Measurements from ENCODE around the gene CEACAM1. TPM values are rescaled to one million over a fixed set of nuclear protein-coding genes. Genes with fewer than 3 reads are reported as not detected.

The CEACAM1 gene
- polyA plus RNA-seq, 1 donor from 2014 or later, result 0.12 TPM

DNA sequence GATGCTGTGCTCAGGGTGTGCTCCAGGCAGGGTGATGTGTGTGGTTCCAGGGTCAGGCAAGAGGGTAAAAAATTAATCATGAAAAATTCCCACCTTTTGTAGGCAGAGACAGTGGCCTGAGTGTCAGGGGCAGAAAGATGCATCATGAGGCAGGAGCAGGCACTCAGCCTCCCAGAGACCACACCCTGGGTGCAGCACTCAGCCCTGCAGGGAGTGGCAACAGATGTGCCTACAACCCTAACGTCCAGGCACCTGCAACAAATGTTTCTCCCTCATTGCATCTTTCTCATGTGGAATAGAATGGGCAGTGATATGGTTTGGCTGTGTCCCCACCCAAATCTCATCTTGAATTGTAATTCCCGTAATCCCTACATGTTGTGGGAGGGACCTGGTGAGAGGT, 19.6 kb upstream of the CEACAM1 start:
- no peaks in the 10 kb centered on the region for H3K9me2 ChIP-seq (ENCODE audit: insufficient read depth, low read length)
- H3K9ac ChIP-seq (ENCODE audit: low read length), result no peak overlapping the region
- H3K27ac ChIP-seq (ENCODE audit: low read length), result no peak overlapping the region
- H3K4me2 ChIP-seq (ENCODE audit: low read length), result no peak overlapping the region
- no peaks in the 10 kb centered on the region for H3F3A ChIP-seq (ENCODE audit: insufficient read depth, low read length, poor library complexity, severe bottlenecking)
- no peak overlapping the region for H2AFZ ChIP-seq (ENCODE audit: low read depth, low read length)
- no peaks in the 10 kb centered on the region for H4K20me1 ChIP-seq (ENCODE audit: insufficient read depth)
- H3K4me3 ChIP-seq (ENCODE audit: low read length), result no peak overlapping the region
- no peaks in the 10 kb centered on the region for H3K36me3 ChIP-seq (ENCODE audit: insufficient read depth, low read length)
- no peaks in the 10 kb centered on the region for H3K79me2 ChIP-seq (replicated peaks; ENCODE audit: insufficient read depth, low read length)
- no peaks in the 10 kb centered on the region for H3K27me3 ChIP-seq (ENCODE audit: insufficient read depth, low read depth, low read length)
- no peak for TF ChIP-seq SMC3 (conservative IDR thresholded peaks at IDR 0.05; ENCODE audit: poor library complexity)
- TF ChIP-seq MXI1 (conservative IDR thresholded peaks at IDR 0.05; ENCODE audit: poor library complexity, severe bottlenecking), result no peak
- no peak for TF ChIP-seq RAD21 (conservative IDR thresholded peaks at IDR 0.05)
- TF ChIP-seq, protein P1, sequence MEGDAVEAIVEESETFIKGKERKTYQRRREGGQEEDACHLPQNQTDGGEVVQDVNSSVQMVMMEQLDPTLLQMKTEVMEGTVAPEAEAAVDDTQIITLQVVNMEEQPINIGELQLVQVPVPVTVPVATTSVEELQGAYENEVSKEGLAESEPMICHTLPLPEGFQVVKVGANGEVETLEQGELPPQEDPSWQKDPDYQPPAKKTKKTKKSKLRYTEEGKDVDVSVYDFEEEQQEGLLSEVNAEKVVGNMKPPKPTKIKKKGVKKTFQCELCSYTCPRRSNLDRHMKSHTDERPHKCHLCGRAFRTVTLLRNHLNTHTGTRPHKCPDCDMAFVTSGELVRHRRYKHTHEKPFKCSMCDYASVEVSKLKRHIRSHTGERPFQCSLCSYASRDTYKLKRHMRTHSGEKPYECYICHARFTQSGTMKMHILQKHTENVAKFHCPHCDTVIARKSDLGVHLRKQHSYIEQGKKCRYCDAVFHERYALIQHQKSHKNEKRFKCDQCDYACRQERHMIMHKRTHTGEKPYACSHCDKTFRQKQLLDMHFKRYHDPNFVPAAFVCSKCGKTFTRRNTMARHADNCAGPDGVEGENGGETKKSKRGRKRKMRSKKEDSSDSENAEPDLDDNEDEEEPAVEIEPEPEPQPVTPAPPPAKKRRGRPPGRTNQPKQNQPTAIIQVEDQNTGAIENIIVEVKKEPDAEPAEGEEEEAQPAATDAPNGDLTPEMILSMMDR (IDR thresholded peaks at IDR 0.05; ENCODE audit: poor library complexity, severe bottlenecking), result no peak
- no peak for TF ChIP-seq POLR2AphosphoS5 (IDR thresholded peaks at IDR 0.05)
- TF ChIP-seq, protein P2, sequence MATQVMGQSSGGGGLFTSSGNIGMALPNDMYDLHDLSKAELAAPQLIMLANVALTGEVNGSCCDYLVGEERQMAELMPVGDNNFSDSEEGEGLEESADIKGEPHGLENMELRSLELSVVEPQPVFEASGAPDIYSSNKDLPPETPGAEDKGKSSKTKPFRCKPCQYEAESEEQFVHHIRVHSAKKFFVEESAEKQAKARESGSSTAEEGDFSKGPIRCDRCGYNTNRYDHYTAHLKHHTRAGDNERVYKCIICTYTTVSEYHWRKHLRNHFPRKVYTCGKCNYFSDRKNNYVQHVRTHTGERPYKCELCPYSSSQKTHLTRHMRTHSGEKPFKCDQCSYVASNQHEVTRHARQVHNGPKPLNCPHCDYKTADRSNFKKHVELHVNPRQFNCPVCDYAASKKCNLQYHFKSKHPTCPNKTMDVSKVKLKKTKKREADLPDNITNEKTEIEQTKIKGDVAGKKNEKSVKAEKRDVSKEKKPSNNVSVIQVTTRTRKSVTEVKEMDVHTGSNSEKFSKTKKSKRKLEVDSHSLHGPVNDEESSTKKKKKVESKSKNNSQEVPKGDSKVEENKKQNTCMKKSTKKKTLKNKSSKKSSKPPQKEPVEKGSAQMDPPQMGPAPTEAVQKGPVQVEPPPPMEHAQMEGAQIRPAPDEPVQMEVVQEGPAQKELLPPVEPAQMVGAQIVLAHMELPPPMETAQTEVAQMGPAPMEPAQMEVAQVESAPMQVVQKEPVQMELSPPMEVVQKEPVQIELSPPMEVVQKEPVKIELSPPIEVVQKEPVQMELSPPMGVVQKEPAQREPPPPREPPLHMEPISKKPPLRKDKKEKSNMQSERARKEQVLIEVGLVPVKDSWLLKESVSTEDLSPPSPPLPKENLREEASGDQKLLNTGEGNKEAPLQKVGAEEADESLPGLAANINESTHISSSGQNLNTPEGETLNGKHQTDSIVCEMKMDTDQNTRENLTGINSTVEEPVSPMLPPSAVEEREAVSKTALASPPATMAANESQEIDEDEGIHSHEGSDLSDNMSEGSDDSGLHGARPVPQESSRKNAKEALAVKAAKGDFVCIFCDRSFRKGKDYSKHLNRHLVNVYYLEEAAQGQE (IDR thresholded peaks at IDR 0.05; ENCODE audit: borderline replicate concordance), result no peak
- no peak for TF ChIP-seq EP300 (conservative IDR thresholded peaks at IDR 0.05; ENCODE audit: poor library complexity, severe bottlenecking)
- H3K9me3 ChIP-seq (ENCODE audit: low read length), result no peaks in the 10 kb centered on the region

DNA sequence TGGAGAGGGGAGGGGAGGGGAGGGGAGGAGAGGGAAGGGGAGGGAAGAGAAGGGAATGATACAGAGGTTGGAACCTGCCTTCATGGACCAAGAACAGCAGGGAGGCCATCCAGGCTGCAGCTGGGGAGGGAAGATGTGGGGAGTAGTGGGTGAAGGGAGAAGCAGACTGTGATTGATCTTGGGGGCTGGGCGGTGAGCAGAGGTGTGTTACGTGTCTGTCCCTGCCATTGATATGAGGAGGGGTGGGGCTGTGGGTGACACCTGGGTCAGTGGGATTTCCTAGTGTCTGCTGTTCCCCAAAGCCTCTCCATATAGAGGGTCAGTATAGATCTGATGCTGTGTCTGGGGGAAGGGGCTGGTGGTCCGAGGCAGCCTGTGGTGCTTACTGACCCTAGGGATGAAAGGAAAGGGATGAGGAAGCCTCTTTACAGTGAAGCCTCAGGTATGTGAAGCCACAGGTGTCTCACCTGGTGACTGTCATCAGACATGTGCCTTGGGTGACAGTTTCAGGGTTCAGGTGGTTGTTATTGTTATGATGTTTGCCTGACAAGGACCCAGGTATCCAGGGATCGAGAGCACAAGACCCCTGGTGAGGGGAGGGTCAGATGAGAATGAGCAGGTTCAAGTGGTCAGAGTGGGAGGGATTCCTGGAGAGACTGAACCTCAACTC, 18.7 kb upstream of the CEACAM1 start:
- H3F3A ChIP-seq (ENCODE audit: insufficient read depth, low read length, poor library complexity, severe bottlenecking), result no peaks in the 10 kb centered on the region
- no peak overlapping the region for H3K4me2 ChIP-seq (ENCODE audit: low read length)
- no peak overlapping the region for H3K9ac ChIP-seq (ENCODE audit: low read length)
- no peaks in the 10 kb centered on the region for H3K9me3 ChIP-seq (ENCODE audit: low read length)
- no peak for TF ChIP-seq RAD21 (conservative IDR thresholded peaks at IDR 0.05)
- H3K79me2 ChIP-seq (replicated peaks; ENCODE audit: insufficient read depth, low read length), result no peaks in the 10 kb centered on the region
- H3K36me3 ChIP-seq (ENCODE audit: insufficient read depth, low read length), result no peaks in the 10 kb centered on the region
- no peaks in the 10 kb centered on the region for H3K9me2 ChIP-seq (ENCODE audit: insufficient read depth, low read length)
- no peak overlapping the region for H3K4me3 ChIP-seq (ENCODE audit: low read length)
- H2AFZ ChIP-seq (ENCODE audit: low read depth, low read length), result no peak overlapping the region
- no peaks in the 10 kb centered on the region for H4K20me1 ChIP-seq (ENCODE audit: insufficient read depth)
- no peaks in the 10 kb centered on the region for H3K27me3 ChIP-seq (ENCODE audit: insufficient read depth, low read depth, low read length)
- no peak overlapping the region for H3K27ac ChIP-seq (ENCODE audit: low read length)

DNA sequence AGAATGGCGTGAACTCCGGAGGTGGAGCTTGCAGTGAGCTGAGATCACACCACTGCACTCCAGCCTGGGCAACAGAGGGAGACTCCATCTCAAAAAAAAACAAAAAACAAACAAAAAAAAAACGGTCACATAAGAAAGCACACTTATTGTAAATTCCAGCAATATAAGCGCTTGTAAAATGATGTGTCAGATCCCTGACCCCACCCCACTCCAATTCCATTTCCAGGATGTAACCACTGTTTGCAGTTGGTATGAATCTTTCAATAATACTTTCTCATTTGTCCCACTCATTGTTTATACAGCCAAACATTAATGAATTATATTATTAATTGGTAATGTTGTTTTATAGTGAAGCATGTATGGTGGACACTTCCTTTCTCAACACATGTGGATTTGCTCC, 15.9 kb upstream of the CEACAM1 start:
- no peak overlapping the region for H3K27ac ChIP-seq (ENCODE audit: low read length)
- H3K9me3 ChIP-seq (ENCODE audit: low read length), result no peaks in the 10 kb centered on the region
- H3K79me2 ChIP-seq (replicated peaks; ENCODE audit: insufficient read depth, low read length), result no peaks in the 10 kb centered on the region
- TF ChIP-seq RAD21 (conservative IDR thresholded peaks at IDR 0.05), result no peak
- TF ChIP-seq SMC3 (conservative IDR thresholded peaks at IDR 0.05; ENCODE audit: poor library complexity), result no peak
- TF ChIP-seq TAF1 (IDR thresholded peaks at IDR 0.05; ENCODE audit: low read depth), result no peak
- no peak for TF ChIP-seq MXI1 (conservative IDR thresholded peaks at IDR 0.05; ENCODE audit: poor library complexity, severe bottlenecking)
- no peak for TF ChIP-seq POLR2AphosphoS5 (IDR thresholded peaks at IDR 0.05)
- TF ChIP-seq, protein P2 (IDR thresholded peaks at IDR 0.05; ENCODE audit: borderline replicate concordance), result no peak
- TF ChIP-seq, protein P1 (IDR thresholded peaks at IDR 0.05; ENCODE audit: poor library complexity, severe bottlenecking), result no peak
- no peak for TF ChIP-seq EP300 (conservative IDR thresholded peaks at IDR 0.05; ENCODE audit: poor library complexity, severe bottlenecking)
- TF ChIP-seq EZH2 (IDR thresholded peaks at IDR 0.05; ENCODE audit: borderline replicate concordance, insufficient read depth, low read length, poor library complexity, severe bottlenecking), result no peak
- H3K9me2 ChIP-seq (ENCODE audit: insufficient read depth, low read length), result no peaks in the 10 kb centered on the region
- H2AFZ ChIP-seq (ENCODE audit: low read depth, low read length), result no peak overlapping the region
- no peaks in the 10 kb centered on the region for H3K36me3 ChIP-seq (ENCODE audit: insufficient read depth, low read length)
- H3F3A ChIP-seq (ENCODE audit: insufficient read depth, low read length, poor library complexity, severe bottlenecking), result no peaks in the 10 kb centered on the region
- H3K9ac ChIP-seq (ENCODE audit: low read length), result no peak overlapping the region
- no peaks in the 10 kb centered on the region for H3K27me3 ChIP-seq (ENCODE audit: insufficient read depth, low read depth, low read length)
- no peak overlapping the region for H3K4me3 ChIP-seq (ENCODE audit: low read length)
- no peak overlapping the region for H3K4me2 ChIP-seq (ENCODE audit: low read length)
- no peaks in the 10 kb centered on the region for H4K20me1 ChIP-seq (ENCODE audit: insufficient read depth)
